Brain microvascular endothelial cell (primary cell): ENCODE measurements around the gene MRPS18B.
"Not testable (repeated sequence)": the region's sequence is repeated elsewhere in the genome, so short reads cannot be mapped to it uniquely, and the experiment has no call there.

Experiments
- DNase-seq: peaks from one replicate; pipeline ENCODE4 v3.0.0-alpha.2; 2020
- H3K27ac ChIP-seq: fragments of 250-450 bp; sonication (Bioruptor Pico); 2 replicates; pipeline ENCODE4 v1.5.1; 2020; ENCODE audit warnings: mild to moderate bottlenecking, moderate library complexity
- H3K27me3 ChIP-seq: fragments of 250-450 bp; sonication (Bioruptor Pico); replicated peaks from 2 replicates; pipeline ENCODE4 v1.5.1; 2020; ENCODE audit warnings: mild to moderate bottlenecking
- H3K36me3 ChIP-seq: fragments of 250-450 bp; sonication (Bioruptor Pico); replicated peaks from 2 replicates; pipeline ENCODE4 v1.5.1; 2020; ENCODE audit warnings: mild to moderate bottlenecking
- H3K4me3 ChIP-seq: 2 replicates; pipeline ENCODE4 v1.5.1; 2011; ENCODE audit warnings: low read depth, mild to moderate bottlenecking, control low read depth, low read length, moderate library complexity
- in situ Hi-C: cut with HindIII; loops from 2 replicates; pipeline ENCODE4 v1.10.0; 2017; ENCODE audit warnings: low sequenced_read_pairs, low pct_ligation_motif_present
- TF ChIP-seq, protein P1 (sequence below): IDR thresholded peaks from 2 replicates; pipeline ENCODE4 v1.5.1; 2011; ENCODE audit warnings: low read depth, mild to moderate bottlenecking, moderate library complexity, low read length, control low read depth, inconsistent platforms; ENCODE audit errors: missing control alignments

MRPS18B gene

DNA sequence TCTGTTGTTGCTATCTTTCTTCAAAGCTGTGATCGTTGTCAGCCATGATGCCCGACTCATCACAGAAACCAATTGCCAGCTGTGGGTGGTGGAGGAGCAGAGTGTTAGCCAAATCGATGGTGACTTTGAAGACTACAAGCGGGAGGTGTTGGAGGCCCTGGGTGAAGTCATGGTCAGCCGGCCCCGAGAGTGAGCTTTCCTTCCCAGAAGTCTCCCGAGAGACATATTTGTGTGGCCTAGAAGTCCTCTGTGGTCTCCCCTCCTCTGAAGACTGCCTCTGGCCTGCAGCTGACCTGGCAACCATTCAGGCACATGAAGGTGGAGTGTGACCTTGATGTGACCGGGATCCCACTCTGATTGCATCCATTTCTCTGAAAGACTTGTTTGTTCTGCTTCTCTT lies 27.1 kb upstream of the MRPS18B start:
- H3K36me3 ChIP-seq, result peaks cover 63% of the 10 kb centered on the region
- in situ Hi-C loops, result no loop called here
- no peaks in the 10 kb centered on the region for H3K27me3 ChIP-seq
- no peak for DNase-seq
- TF ChIP-seq, protein P1, sequence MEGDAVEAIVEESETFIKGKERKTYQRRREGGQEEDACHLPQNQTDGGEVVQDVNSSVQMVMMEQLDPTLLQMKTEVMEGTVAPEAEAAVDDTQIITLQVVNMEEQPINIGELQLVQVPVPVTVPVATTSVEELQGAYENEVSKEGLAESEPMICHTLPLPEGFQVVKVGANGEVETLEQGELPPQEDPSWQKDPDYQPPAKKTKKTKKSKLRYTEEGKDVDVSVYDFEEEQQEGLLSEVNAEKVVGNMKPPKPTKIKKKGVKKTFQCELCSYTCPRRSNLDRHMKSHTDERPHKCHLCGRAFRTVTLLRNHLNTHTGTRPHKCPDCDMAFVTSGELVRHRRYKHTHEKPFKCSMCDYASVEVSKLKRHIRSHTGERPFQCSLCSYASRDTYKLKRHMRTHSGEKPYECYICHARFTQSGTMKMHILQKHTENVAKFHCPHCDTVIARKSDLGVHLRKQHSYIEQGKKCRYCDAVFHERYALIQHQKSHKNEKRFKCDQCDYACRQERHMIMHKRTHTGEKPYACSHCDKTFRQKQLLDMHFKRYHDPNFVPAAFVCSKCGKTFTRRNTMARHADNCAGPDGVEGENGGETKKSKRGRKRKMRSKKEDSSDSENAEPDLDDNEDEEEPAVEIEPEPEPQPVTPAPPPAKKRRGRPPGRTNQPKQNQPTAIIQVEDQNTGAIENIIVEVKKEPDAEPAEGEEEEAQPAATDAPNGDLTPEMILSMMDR, result no peak
- peak overlapping the region; percentile 49 for H3K27ac ChIP-seq
- no peak overlapping the region for H3K4me3 ChIP-seq

DNA sequence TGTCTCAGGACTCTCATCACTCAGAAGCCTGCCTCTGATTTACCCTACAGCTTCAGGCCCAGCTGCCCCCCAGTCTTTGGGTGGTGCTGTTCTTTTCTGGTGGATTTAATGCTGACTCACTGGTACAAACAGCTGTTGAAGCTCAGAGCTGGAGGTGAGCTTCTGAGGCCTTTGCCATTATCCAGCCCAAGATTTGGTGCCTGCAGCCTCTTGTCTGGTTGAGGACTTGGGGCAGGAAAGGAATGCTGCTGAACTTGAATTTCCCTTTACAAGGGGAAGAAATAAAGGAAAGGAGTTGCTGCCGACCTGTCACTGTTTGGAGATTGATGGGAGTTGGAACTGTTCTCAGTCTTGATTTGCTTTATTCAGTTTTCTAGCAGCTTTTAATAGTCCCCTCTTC lies 26.6 kb upstream of the MRPS18B start:
- DNase-seq, result no peak
- H3K4me3 ChIP-seq, result no peak overlapping the region
- in situ Hi-C loops, result no loop called here
- peaks cover 58% of the 10 kb centered on the region for H3K36me3 ChIP-seq
- TF ChIP-seq, protein P1, result no peak
- H3K27ac ChIP-seq, result peak overlapping the region; percentile 49
- no peaks in the 10 kb centered on the region for H3K27me3 ChIP-seq

DNA sequence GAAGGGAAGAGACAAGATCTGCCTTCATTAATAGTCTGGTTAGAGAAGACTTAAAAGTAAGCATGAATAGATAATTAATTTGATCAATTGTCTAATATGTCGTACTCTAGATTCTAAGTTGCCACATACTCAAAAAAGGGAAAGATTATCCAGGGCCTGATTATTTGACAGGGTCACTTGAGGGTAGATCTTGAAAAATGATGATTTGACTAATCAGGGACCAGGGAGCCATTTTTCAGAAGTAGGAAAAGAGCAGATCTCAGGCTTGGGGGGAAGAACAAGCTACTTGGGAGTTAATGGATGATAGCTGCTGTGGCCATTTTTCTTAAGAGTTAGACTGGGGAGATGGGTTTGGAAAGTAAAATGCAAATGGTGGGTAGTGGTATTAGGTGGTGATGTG lies 25.4 kb upstream of the MRPS18B start:
- H3K36me3 ChIP-seq, result peaks cover 48% of the 10 kb centered on the region
- no peak overlapping the region for H3K27ac ChIP-seq
- TF ChIP-seq, protein P1, result no peak
- in situ Hi-C loops, result no loop called here
- no peak overlapping the region for H3K4me3 ChIP-seq
- H3K27me3 ChIP-seq, result no peaks in the 10 kb centered on the region
- no peak for DNase-seq

DNA sequence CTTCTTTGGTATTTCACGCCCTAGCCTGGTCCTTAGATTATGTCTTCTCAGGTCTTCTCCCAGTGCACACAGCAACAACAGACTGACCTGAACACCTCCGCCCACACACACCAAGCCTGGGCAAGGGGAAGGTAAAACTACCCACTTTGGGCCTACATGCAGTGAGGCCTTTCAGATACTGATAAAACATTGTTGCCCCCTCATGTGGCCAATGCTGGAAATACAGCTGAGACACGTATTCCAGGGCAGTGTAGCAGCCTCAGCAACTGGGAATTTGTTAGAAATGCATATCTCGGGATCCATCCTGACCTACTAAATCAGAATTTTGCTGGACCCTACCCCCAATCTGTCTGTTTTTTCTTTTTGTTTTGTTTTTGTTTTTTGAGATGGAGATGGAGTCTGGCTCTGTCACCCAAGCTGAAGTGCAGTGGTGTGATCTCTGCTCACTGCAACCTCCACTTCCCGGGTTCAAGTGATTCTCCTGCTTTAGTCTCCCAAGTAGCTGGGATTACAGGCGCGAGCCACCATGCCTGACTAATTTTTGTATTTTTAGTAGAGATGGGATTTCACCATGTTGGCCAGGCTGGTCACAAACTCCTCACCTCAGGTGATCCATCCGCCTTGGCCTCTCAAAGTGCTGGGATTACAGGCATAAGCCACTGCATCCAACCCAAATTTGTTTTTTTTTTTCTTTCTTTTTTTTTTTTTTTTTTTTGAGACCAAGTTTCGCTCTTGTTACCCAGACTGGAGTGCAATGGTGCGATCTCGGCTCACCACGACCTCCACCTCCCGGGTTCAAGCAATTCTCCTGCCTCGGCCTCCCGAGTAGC lies 20.1 kb upstream of the MRPS18B start:
- H3K27me3 ChIP-seq, H3K27ac ChIP-seq, in situ Hi-C loops, H3K4me3 ChIP-seq: not testable (repeated sequence)
- TF ChIP-seq, protein P1, result peak; percentile 84
- peaks cover 34% of the 10 kb centered on the region for H3K36me3 ChIP-seq
- peak; percentile 91 for DNase-seq

DNA sequence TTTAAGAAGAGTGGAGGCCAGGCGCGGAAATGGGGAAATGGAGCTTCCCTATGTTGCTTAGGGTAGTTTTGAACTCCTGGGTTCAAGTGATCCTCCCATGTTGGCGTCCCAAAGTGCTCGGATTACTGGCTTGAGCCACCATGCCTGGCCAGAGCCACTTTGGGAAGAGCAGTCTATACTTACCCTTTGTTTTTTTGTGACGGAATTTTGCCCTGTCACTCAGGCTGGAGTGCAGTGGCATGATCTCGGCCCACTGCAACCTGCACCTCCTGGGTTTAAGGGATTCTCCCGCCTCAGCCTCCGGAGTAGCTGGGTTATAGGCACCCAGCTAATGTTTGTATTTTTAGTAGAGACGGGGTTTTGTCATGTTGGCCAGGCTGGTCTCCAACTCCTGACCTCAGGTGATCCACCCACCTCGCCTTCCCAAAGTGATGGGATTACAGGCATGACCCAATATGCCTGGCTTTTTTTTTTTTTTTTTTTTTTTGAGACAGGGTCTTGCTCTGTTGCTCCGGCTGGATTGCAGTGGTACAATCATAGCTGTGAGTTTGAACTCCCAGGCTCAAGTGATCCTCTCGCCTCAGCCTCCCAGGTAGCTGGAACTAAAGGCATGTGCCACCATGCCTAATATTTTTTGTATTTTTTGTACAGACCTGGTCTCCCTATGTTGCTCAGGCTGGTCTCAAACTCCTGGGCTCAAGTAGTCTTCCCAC lies 18.6 kb upstream of the MRPS18B start:
- in situ Hi-C loops, result no loop called here
- Histone ChIP-seq H3K36me3 (peaks cover 49% of the 10 kb centered on the region), H3K4me3 (no peak overlapping the region), H3K27ac (no peak overlapping the region), H3K27me3 (no peaks in the 10 kb centered on the region)
- no peak for DNase-seq
- TF ChIP-seq, protein P1, result no peak
